CD8-positive, alpha-beta memory T cell (primary cell): ENCODE data around the gene LRRC38. TPM values are rescaled to one million over a fixed set of nuclear protein-coding genes. Genes with fewer than 3 reads are reported as not detected.

Experiments
- CTCF ChIA-PET: fragments of 350-600 bp; sonication (Branson Sonifier 250); formaldehyde crosslinking; loops from one replicate; lab custom pipeline; 2021; ENCODE audit warnings: antibody characterized with exemption; lab: Charles Lee
- POLR2A ChIA-PET: fragments of 350-600 bp; sonication (Branson Sonifier 250); formaldehyde crosslinking; loops from one replicate; lab custom pipeline; 2021; ENCODE audit warnings: antibody characterized with exemption; lab: Charles Lee
- DNase-seq, 5 donors: peaks; one replicate each; pipeline versions ENCODE4 v3.0.0 to v3.0.0-alpha.2; 2020 to 2022; ENCODE audit warnings: mixed read lengths in 1 of 5
- H3K27ac ChIP-seq: one replicate; pipeline ENCODE4 v1.7.0; 2013; ENCODE audit warnings: low read depth, mild to moderate bottlenecking, low read length, moderate library complexity
- H3K27me3 ChIP-seq: 2 replicates; pipeline ENCODE4 v1.7.0; 2013; ENCODE audit warnings: low read length, mild to moderate bottlenecking; ENCODE audit not compliant: insufficient read depth, poor library complexity, severe bottlenecking
- H3K36me3 ChIP-seq: 2 replicates; pipeline ENCODE4 v1.7.0; 2013; ENCODE audit warnings: mild to moderate bottlenecking, low read length, moderate library complexity; ENCODE audit not compliant: insufficient read depth
- H3K4me1 ChIP-seq: 2 replicates; pipeline ENCODE4 v1.7.0; 2013; ENCODE audit warnings: mild to moderate bottlenecking, low read length, moderate library complexity; ENCODE audit not compliant: insufficient read depth
- H3K4me3 ChIP-seq: 2 replicates; pipeline ENCODE4 v1.7.0; 2013; ENCODE audit warnings: mild to moderate bottlenecking, low read length
- H3K9me3 ChIP-seq: 2 replicates; pipeline ENCODE4 v1.7.0; 2013; ENCODE audit warnings: mild to moderate bottlenecking, low read length
- H3K27ac Mint-ChIP-seq, 8 donors: one replicate each; pipeline ENCODE4 v1.8.0; 2020 to 2021; ENCODE audit warnings: mixed read lengths in 8 of 8, mild to moderate bottlenecking in 6 of 8, inconsistent platforms in 3 of 8, moderate library complexity in 3 of 8
- H3K27me3 Mint-ChIP-seq, 2 donors: one replicate each; pipeline ENCODE4 v1.8.0; 2020 to 2021; ENCODE audit warnings: mixed read lengths in 2 of 2, mild to moderate bottlenecking in 1 of 2, moderate library complexity in 1 of 2
- H3K36me3 Mint-ChIP-seq, 3 donors: one replicate each; pipeline ENCODE4 v1.8.0; 2020 to 2021; ENCODE audit warnings: mixed read lengths in 3 of 3, inconsistent platforms in 1 of 3, mild to moderate bottlenecking in 1 of 3
- H3K4me1 Mint-ChIP-seq, 3 donors: one replicate each; pipeline ENCODE4 v1.8.0; 2020 to 2021; ENCODE audit warnings: mixed read lengths in 3 of 3, inconsistent platforms in 1 of 3, mild to moderate bottlenecking in 1 of 3
- H3K4me3 Mint-ChIP-seq, 7 donors: one replicate each; pipeline ENCODE4 v1.8.0; 2020 to 2021; ENCODE audit warnings: mixed read lengths in 7 of 7, mild to moderate bottlenecking in 6 of 7, moderate library complexity in 4 of 7, inconsistent platforms in 2 of 7
- H3K9me3 Mint-ChIP-seq, 5 donors: one replicate each; pipeline ENCODE4 v1.8.0; 2020 to 2022; ENCODE audit warnings: mixed read lengths in 5 of 5, mild to moderate bottlenecking in 3 of 5, moderate library complexity in 2 of 5, inconsistent platforms in 1 of 5
- polyA plus RNA-seq: library from polyadenylated mRNA; unstranded; fragments of 300-500 nt; fragmentation: Illumina TruSeq; gene quantifications from one replicate; pipeline ENCODE4 v1.2.3, GENCODE V29; 2021
- total RNA-seq, 2 experiments: library from RNA; stranded (reverse); gene quantifications; one replicate each; pipeline ENCODE4 v1.2.3, GENCODE V29; 2021

LRRC38 gene
- total and polyA plus RNA-seq, 3 experiments from 2014 or later, result not detected

GRCh38 chr1:13479171-13479856, 34.5 kb downstream of the LRRC38 start:
- DNase-seq, result no peak
- no peaks in the 10 kb centered on the region for H3K4me1 ChIP-seq
- peaks cover 0 to 2% (median 0%) of the 10 kb centered on the region in 3 donors for H3K36me3 Mint-ChIP-seq
- no peak overlapping the region for H3K27ac Mint-ChIP-seq
- H3K9me3 ChIP-seq, result no peaks in the 10 kb centered on the region
- ChIA-PET POLR2A (no interaction called here), CTCF (no interaction called here)
- H3K27me3 Mint-ChIP-seq, result peaks cover 2 to 13% of the 10 kb centered on the region in 2 donors
- no peak overlapping the region for H3K27ac ChIP-seq
- H3K4me3 ChIP-seq, result no peak overlapping the region
- H3K9me3 Mint-ChIP-seq, result peaks cover 0 to 4% (median 0%) of the 10 kb centered on the region in 5 donors
- H3K27me3 ChIP-seq, result no peaks in the 10 kb centered on the region
- H3K36me3 ChIP-seq, result no peaks in the 10 kb centered on the region
- H3K4me3 Mint-ChIP-seq, result no peak overlapping the region
- H3K4me1 Mint-ChIP-seq, result peaks cover 0 to 6% (median 6%) of the 10 kb centered on the region in 3 donors

DNA sequence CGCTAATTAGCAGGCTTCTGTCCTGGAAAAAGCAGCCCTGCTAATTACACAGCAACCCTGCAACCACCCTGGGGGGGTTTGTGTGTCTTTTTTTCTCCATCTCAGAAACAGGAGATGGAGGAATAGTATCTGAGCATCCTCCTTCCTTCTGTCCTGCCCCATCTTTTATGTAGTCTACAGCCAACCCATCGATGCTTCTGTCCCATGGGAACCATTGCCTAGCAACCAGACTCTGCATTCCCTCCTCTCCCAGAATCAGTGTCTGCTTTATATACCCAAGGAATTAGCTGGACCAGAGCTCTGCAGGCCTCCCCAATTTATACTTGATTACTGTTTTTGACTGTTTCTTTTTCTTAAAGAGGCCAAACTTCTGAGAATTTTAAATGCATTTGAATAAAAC, 35.1 kb downstream of the LRRC38 start:
- H3K4me3 Mint-ChIP-seq, result no peak overlapping the region

DNA sequence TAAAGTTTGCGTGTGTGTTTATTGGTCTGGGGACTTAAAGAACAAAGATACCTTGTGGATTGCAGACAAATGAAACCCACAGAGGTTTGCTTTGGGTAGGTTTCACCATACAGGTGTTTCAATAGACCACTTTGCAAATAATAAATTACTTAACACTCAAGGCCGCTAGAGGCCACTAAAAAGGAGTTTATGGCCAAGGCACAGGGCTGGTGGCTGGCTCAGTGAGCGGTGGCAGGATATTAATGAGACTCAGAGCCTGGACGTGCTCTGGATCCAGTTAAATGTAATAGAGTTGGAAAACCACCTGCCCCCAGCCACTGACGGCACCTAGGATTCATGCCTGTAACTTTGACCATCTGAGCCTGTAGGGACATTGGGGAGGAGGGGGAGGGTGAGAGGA, 44.5 kb downstream of the LRRC38 start:
- Histone ChIP-seq H3K27me3 (no peaks in the 10 kb centered on the region), H3K4me3 (no peak overlapping the region), H3K27ac (no peak overlapping the region), H3K36me3 (no peaks in the 10 kb centered on the region), H3K9me3 (no peaks in the 10 kb centered on the region), H3K4me1 (no peaks in the 10 kb centered on the region)
- CTCF ChIA-PET, result no interaction called here
- H3K4me1 Mint-ChIP-seq, result no peaks in the 10 kb centered on the region
- H3K27me3 Mint-ChIP-seq, result peaks cover 4 to 5% of the 10 kb centered on the region in 2 donors
- DNase-seq, result no peak
- no peaks in the 10 kb centered on the region for H3K36me3 Mint-ChIP-seq
- H3K27ac Mint-ChIP-seq, result no peak overlapping the region
- no peak overlapping the region for H3K4me3 Mint-ChIP-seq
- POLR2A ChIA-PET, result no interaction called here
- no peaks in the 10 kb centered on the region for H3K9me3 Mint-ChIP-seq

More for the DNA sequence above, 35.1 kb downstream of the LRRC38 start:
- no peaks in the 10 kb centered on the region for H3K36me3 ChIP-seq
- H3K36me3 Mint-ChIP-seq, result peaks cover 0 to 2% (median 0%) of the 10 kb centered on the region in 3 donors
- no peaks in the 10 kb centered on the region for H3K27me3 ChIP-seq
- POLR2A ChIA-PET, result no interaction called here
- peaks cover 0 to 4% (median 0%) of the 10 kb centered on the region in 5 donors for H3K9me3 Mint-ChIP-seq
- no peak overlapping the region for H3K27ac Mint-ChIP-seq
- peaks cover 2 to 12% of the 10 kb centered on the region in 2 donors for H3K27me3 Mint-ChIP-seq
- H3K27ac ChIP-seq, result no peak overlapping the region
- DNase-seq, result no peak
- no peaks in the 10 kb centered on the region for H3K4me1 ChIP-seq
- CTCF ChIA-PET, result no interaction called here
- H3K4me3 ChIP-seq, result no peak overlapping the region
- H3K4me1 Mint-ChIP-seq, result peaks cover 0 to 6% (median 6%) of the 10 kb centered on the region in 3 donors
- no peaks in the 10 kb centered on the region for H3K9me3 ChIP-seq

GRCh38 chr1:13465515-13465914, 48.3 kb downstream of the LRRC38 start:
- Histone ChIP-seq H3K4me3 (no peak overlapping the region), H3K27ac (no peak overlapping the region), H3K9me3 (no peaks in the 10 kb centered on the region), H3K27me3 (no peaks in the 10 kb centered on the region), H3K36me3 (no peaks in the 10 kb centered on the region), H3K4me1 (no peaks in the 10 kb centered on the region)
- H3K36me3 Mint-ChIP-seq, result no peaks in the 10 kb centered on the region
- CTCF ChIA-PET, result no interaction called here
- peaks cover 4 to 5% of the 10 kb centered on the region in 2 donors for H3K27me3 Mint-ChIP-seq
- no peak overlapping the region for H3K4me3 Mint-ChIP-seq
- H3K27ac Mint-ChIP-seq, result no peak overlapping the region
- H3K9me3 Mint-ChIP-seq, result no peaks in the 10 kb centered on the region
- no peaks in the 10 kb centered on the region for H3K4me1 Mint-ChIP-seq
- POLR2A ChIA-PET, result no interaction called here
- DNase-seq, result no peak

GRCh38 chr1:13462682-13463081, 51.1 kb downstream of the LRRC38 start:
- no peaks in the 10 kb centered on the region for H3K36me3 Mint-ChIP-seq
- no peaks in the 10 kb centered on the region for H3K4me1 ChIP-seq
- H3K4me3 Mint-ChIP-seq, result no peak overlapping the region

DNA sequence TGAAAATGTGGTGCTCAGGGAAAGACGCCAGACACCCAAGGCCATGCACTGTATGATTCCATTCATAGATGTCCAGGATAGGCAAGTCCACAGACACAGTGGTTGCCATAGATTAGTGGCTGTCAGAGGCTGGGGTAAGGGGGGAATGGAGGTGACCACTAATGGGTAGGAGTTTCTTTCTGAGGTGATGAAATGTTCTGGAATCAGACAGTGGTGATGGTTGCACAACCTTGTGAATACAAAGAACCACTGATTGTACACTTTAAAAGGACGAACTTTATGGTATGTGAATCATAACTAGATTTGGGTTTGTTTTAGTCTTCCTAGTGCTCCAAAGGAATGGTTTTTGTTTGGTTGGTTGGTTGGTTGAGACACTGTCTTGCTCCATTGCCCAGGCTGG, 51.8 kb downstream of the LRRC38 start:
- Histone ChIP-seq H3K4me1 (no peaks in the 10 kb centered on the region), H3K36me3 (no peaks in the 10 kb centered on the region), H3K4me3 (no peak overlapping the region), H3K27ac (no peak overlapping the region), H3K9me3 (no peaks in the 10 kb centered on the region), H3K27me3 (no peaks in the 10 kb centered on the region)
- ChIA-PET CTCF (no interaction called here), POLR2A (no interaction called here)
- H3K27ac Mint-ChIP-seq, result no peak overlapping the region
- no peaks in the 10 kb centered on the region for H3K9me3 Mint-ChIP-seq
- no peak for DNase-seq
- no peak overlapping the region for H3K4me3 Mint-ChIP-seq
- no peaks in the 10 kb centered on the region for H3K4me1 Mint-ChIP-seq
- H3K27me3 Mint-ChIP-seq, result peaks cover 4 to 6% of the 10 kb centered on the region in 2 donors
- no peaks in the 10 kb centered on the region for H3K36me3 Mint-ChIP-seq

More at GRCh38 chr1:13462682-13463081, 51.1 kb downstream of the LRRC38 start:
- CTCF ChIA-PET, result no interaction called here
- H3K27me3 Mint-ChIP-seq, result peaks cover 4 to 5% of the 10 kb centered on the region in 2 donors
- no peak for DNase-seq
- POLR2A ChIA-PET, result no interaction called here
- no peaks in the 10 kb centered on the region for H3K27me3 ChIP-seq
- H3K4me1 Mint-ChIP-seq, result no peaks in the 10 kb centered on the region
- no peak overlapping the region for H3K4me3 ChIP-seq
- no peaks in the 10 kb centered on the region for H3K9me3 Mint-ChIP-seq
- no peak overlapping the region for H3K27ac Mint-ChIP-seq
- no peaks in the 10 kb centered on the region for H3K9me3 ChIP-seq
- no peaks in the 10 kb centered on the region for H3K36me3 ChIP-seq
- H3K27ac ChIP-seq, result no peak overlapping the region

- ChIA-PET POLR2A (no interaction called here), CTCF (no interaction called here)
- H3K4me1 Mint-ChIP-seq, result no peaks in the 10 kb centered on the region
- no peak for DNase-seq
- H3K36me3 Mint-ChIP-seq, result no peaks in the 10 kb centered on the region
- peaks cover 0 to 4% (median 0%) of the 10 kb centered on the region in 5 donors for H3K9me3 Mint-ChIP-seq
- H3K27me3 Mint-ChIP-seq, result peaks cover 9 to 11% of the 10 kb centered on the region in 2 donors
- Histone ChIP-seq H3K36me3 (no peaks in the 10 kb centered on the region), H3K9me3 (no peaks in the 10 kb centered on the region), H3K4me1 (no peaks in the 10 kb centered on the region), H3K4me3 (no peak overlapping the region), H3K27ac (no peak overlapping the region), H3K27me3 (no peaks in the 10 kb centered on the region)
- H3K27ac Mint-ChIP-seq, result no peak overlapping the region
- no peak overlapping the region for H3K4me3 Mint-ChIP-seq
Measured at GRCh38 chr1:13456904-13457532, 56.8 kb downstream of the LRRC38 start.

- Mint-ChIP-seq H3K4me1 (no peaks in the 10 kb centered on the region), H3K9me3 (peaks cover 0 to 4% (median 0%) of the 10 kb centered on the region in 5 donors), H3K27me3 (peaks cover 6 to 9% of the 10 kb centered on the region in 2 donors), H3K36me3 (no peaks in the 10 kb centered on the region), H3K4me3 (no peak overlapping the region), H3K27ac (no peak overlapping the region)
- Histone ChIP-seq H3K9me3 (no peaks in the 10 kb centered on the region), H3K36me3 (no peaks in the 10 kb centered on the region), H3K4me3 (no peak overlapping the region), H3K27me3 (no peaks in the 10 kb centered on the region), H3K27ac (no peak overlapping the region), H3K4me1 (no peaks in the 10 kb centered on the region)
- no peak for DNase-seq
- POLR2A ChIA-PET, result no interaction called here
- CTCF ChIA-PET, result no interaction called here
Measured at GRCh38 chr1:13451399-13451965, 62.3 kb downstream of the LRRC38 start.
